Measurements from ENCODE around the gene FGD4.

Gene FGD4

GRCh38 chr12:32407795-32408194, 8.4 kb downstream of the FGD4 start:
- no peak for TF ChIP-seq CTCF (IDR thresholded peaks at IDR 0.05; ENCODE audit: insufficient read depth, low read length, poor library complexity, severe bottlenecking)
- Histone ChIP-seq H3K27me3 (replicated peaks; ENCODE audit: control insufficient read depth, insufficient read depth, low read length) (no peaks in the 10 kb centered on the region), H3K36me3 (ENCODE audit: control insufficient read depth, insufficient read depth, low read length) (no peaks in the 10 kb centered on the region), H3K4me3 (replicated peaks; ENCODE audit: low read depth, low read length) (no peak overlapping the region)
- no peak for DNase-seq (ENCODE audit: extremely low read depth, insufficient read length)

GRCh38 chr12:32413412-32413811, 14.1 kb downstream of the FGD4 start:
- DNase-seq (ENCODE audit: extremely low read depth, insufficient read length), result no peak
- Histone ChIP-seq H3K27me3 (replicated peaks; ENCODE audit: control insufficient read depth, insufficient read depth, low read length) (no peaks in the 10 kb centered on the region), H3K36me3 (ENCODE audit: control insufficient read depth, insufficient read depth, low read length) (no peaks in the 10 kb centered on the region), H3K4me3 (replicated peaks; ENCODE audit: low read depth, low read length) (no peak overlapping the region)
- TF ChIP-seq CTCF (IDR thresholded peaks at IDR 0.05; ENCODE audit: insufficient read depth, low read length, poor library complexity, severe bottlenecking), result no peak

GRCh38 chr12:32418221-32418620, 18.9 kb downstream of the FGD4 start:
- TF ChIP-seq CTCF (IDR thresholded peaks at IDR 0.05; ENCODE audit: insufficient read depth, low read length, poor library complexity, severe bottlenecking), result no peak
- no peak overlapping the region for H3K4me3 ChIP-seq (replicated peaks; ENCODE audit: low read depth, low read length)
- no peak for DNase-seq (ENCODE audit: extremely low read depth, insufficient read length)
- H3K27me3 ChIP-seq (replicated peaks; ENCODE audit: control insufficient read depth, insufficient read depth, low read length), result no peaks in the 10 kb centered on the region
- H3K36me3 ChIP-seq (ENCODE audit: control insufficient read depth, insufficient read depth, low read length), result no peaks in the 10 kb centered on the region

GRCh38 chr12:32418903-32419519, 19.7 kb downstream of the FGD4 start:
- Histone ChIP-seq H3K27me3 (replicated peaks; ENCODE audit: control insufficient read depth, insufficient read depth, low read length) (no peaks in the 10 kb centered on the region), H3K4me3 (replicated peaks; ENCODE audit: low read depth, low read length) (no peak overlapping the region), H3K36me3 (ENCODE audit: control insufficient read depth, insufficient read depth, low read length) (no peaks in the 10 kb centered on the region)
- DNase-seq (ENCODE audit: extremely low read depth, insufficient read length), result no peak
- no peak for TF ChIP-seq CTCF (IDR thresholded peaks at IDR 0.05; ENCODE audit: insufficient read depth, low read length, poor library complexity, severe bottlenecking)

GRCh38 chr12:32419520-32419960, 20.2 kb downstream of the FGD4 start:
- no peak overlapping the region for H3K4me3 ChIP-seq (replicated peaks; ENCODE audit: low read depth, low read length)
- no peak for TF ChIP-seq CTCF (IDR thresholded peaks at IDR 0.05; ENCODE audit: insufficient read depth, low read length, poor library complexity, severe bottlenecking)
- DNase-seq (ENCODE audit: extremely low read depth, insufficient read length), result no peak
- no peaks in the 10 kb centered on the region for H3K36me3 ChIP-seq (ENCODE audit: control insufficient read depth, insufficient read depth, low read length)
- no peaks in the 10 kb centered on the region for H3K27me3 ChIP-seq (replicated peaks; ENCODE audit: control insufficient read depth, insufficient read depth, low read length)

- H3K4me3 ChIP-seq (replicated peaks; ENCODE audit: low read depth, low read length), result no peak overlapping the region
- TF ChIP-seq CTCF (IDR thresholded peaks at IDR 0.05; ENCODE audit: insufficient read depth, low read length, poor library complexity, severe bottlenecking), result no peak
- no peaks in the 10 kb centered on the region for H3K36me3 ChIP-seq (ENCODE audit: control insufficient read depth, insufficient read depth, low read length)
- DNase-seq (ENCODE audit: extremely low read depth, insufficient read length), result no peak
- no peaks in the 10 kb centered on the region for H3K27me3 ChIP-seq (replicated peaks; ENCODE audit: control insufficient read depth, insufficient read depth, low read length)
Observed at GRCh38 chr12:32420356-32420755, 21.0 kb downstream of the FGD4 start.
